IMR-90 (cell line): ENCODE measurements around the gene GMPR.

Experiments
- FOS ChIP-seq: fragments of 150-350 bp; IDR thresholded peaks from 2 replicates; pipeline ENCODE4 v1.6.1; 2016; ENCODE audit warnings: low read depth, low read length
- POLR2A ChIP-seq: IDR thresholded peaks from 2 replicates; pipeline ENCODE4 v1.6.1; 2012; ENCODE audit warnings: mild to moderate bottlenecking, low read depth, low read length
- RFX5 ChIP-seq: IDR thresholded peaks from 2 replicates; pipeline ENCODE4 v1.8.0; 2012; ENCODE audit warnings: low read depth, mild to moderate bottlenecking, low read length, moderate library complexity
- SMC3 ChIP-seq: fragments of 150-350 bp; IDR thresholded peaks from 2 replicates; pipeline ENCODE4 v1.6.1; 2016; ENCODE audit warnings: low read depth, mild to moderate bottlenecking, antibody characterized with exemption, low read length, moderate library complexity
- TF ChIP-seq, protein P1 (sequence below): conservative IDR thresholded peaks from 2 replicates; pipeline ENCODE4 v1.5.1; 2012; ENCODE audit warnings: mild to moderate bottlenecking, low read depth, low read length, improper control_type of control experiment
- TF ChIP-seq, protein P2 (sequence below): fragments of 150-350 bp; IDR thresholded peaks from 2 replicates; pipeline ENCODE4 v1.6.1; 2016; ENCODE audit warnings: low read depth, mild to moderate bottlenecking, low read length, moderate library complexity, borderline replicate concordance

DNA sequence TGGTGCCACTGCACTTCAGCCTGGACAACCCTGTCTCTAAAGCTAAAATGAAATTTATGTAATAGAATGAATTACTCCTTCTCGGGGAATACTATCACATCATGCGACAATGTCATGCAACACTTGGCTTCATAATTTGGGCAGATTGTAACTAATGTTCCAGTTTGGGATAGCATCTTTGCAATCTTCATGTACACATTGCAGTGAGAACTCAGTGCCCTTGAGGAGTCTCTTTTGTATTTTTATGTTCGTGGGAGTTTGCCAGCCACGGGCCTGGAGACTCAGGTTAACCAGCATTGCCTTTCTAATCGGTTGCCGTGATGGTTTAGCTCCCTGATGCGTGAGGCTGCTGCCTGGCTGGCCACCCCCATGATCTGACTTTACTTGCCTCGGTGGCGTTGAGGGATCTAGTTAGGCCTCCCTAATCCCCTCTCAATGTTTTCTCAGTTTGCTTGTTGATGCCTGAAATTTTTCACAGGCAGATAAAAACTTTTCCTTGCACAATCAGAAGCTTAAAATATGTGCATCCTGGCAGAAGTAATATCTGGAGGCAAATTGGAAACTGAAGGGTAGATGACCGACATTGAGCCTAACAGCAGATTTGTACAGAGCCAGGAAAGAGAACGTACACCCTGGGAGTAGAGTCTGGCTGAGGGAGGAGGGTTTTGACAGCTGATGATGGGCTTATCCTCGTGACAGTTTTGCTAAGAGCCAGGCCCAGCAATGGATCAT is 2.4 kb downstream of the GMPR start:
- TF ChIP-seq, protein P1, sequence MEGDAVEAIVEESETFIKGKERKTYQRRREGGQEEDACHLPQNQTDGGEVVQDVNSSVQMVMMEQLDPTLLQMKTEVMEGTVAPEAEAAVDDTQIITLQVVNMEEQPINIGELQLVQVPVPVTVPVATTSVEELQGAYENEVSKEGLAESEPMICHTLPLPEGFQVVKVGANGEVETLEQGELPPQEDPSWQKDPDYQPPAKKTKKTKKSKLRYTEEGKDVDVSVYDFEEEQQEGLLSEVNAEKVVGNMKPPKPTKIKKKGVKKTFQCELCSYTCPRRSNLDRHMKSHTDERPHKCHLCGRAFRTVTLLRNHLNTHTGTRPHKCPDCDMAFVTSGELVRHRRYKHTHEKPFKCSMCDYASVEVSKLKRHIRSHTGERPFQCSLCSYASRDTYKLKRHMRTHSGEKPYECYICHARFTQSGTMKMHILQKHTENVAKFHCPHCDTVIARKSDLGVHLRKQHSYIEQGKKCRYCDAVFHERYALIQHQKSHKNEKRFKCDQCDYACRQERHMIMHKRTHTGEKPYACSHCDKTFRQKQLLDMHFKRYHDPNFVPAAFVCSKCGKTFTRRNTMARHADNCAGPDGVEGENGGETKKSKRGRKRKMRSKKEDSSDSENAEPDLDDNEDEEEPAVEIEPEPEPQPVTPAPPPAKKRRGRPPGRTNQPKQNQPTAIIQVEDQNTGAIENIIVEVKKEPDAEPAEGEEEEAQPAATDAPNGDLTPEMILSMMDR, result no peak
- no peak for TF ChIP-seq POLR2A
- TF ChIP-seq, protein P2, sequence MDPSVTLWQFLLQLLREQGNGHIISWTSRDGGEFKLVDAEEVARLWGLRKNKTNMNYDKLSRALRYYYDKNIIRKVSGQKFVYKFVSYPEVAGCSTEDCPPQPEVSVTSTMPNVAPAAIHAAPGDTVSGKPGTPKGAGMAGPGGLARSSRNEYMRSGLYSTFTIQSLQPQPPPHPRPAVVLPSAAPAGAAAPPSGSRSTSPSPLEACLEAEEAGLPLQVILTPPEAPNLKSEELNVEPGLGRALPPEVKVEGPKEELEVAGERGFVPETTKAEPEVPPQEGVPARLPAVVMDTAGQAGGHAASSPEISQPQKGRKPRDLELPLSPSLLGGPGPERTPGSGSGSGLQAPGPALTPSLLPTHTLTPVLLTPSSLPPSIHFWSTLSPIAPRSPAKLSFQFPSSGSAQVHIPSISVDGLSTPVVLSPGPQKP, result no peak
- TF ChIP-seq FOS, result no peak
- no peak for TF ChIP-seq SMC3
- TF ChIP-seq RFX5, result no peak
